Sigmoid colon (tissue), 7 donors: Measurements from ENCODE around the gene BTG2. TPM values are rescaled to one million over a fixed set of nuclear protein-coding genes. Genes with fewer than 3 reads are reported as not detected.

Experiments
- DNase-seq: peaks from one replicate; pipeline ENCODE4 v3.0.0-alpha.2; 2019
- H3K27ac ChIP-seq, 4 donors: fragments of 200-600 bp; sonication (generic); one replicate each; pipeline ENCODE4 v1.5.1; 2016 to 2019; ENCODE audit warnings: mild to moderate bottlenecking in 1 of 4
- H3K27me3 ChIP-seq, 3 donors: fragments of 200-600 bp; sonication (generic); one replicate each; pipeline ENCODE4 v1.5.1; 2019; ENCODE audit warnings: mild to moderate bottlenecking in 1 of 3
- H3K36me3 ChIP-seq, 4 donors: fragments of 200-600 bp; sonication (generic); one replicate each; pipeline ENCODE4 v1.5.1; 2016 to 2019
- H3K4me1 ChIP-seq, 4 donors: fragments of 200-600 bp; sonication (generic); one replicate each; pipeline ENCODE4 v1.5.1; 2017 to 2019
- H3K4me3 ChIP-seq, 4 donors: fragments of 200-600 bp; sonication (generic); one replicate each; pipeline ENCODE4 v1.5.1; 2017 to 2019; ENCODE audit warnings: mild to moderate bottlenecking in 2 of 4, moderate library complexity in 1 of 4
- H3K9me3 ChIP-seq, 4 donors: fragments of 200-600 bp in 3 of 4; sonication (generic) in 3 of 4; one replicate each; pipeline versions ENCODE4 v1.5.1 to v1.6.1; 2013 to 2019
- CTCF ChIP-seq, 4 experiments: fragments of 450-650 bp in 3 of 4; fragments of 200-600 bp in 1 of 4; IDR thresholded peaks; one replicate each; pipeline ENCODE4 v1.5.1; 2016 to 2019; ENCODE audit warnings: antibody characterized with exemption in 4 of 4, mild to moderate bottlenecking in 3 of 4, moderate library complexity in 2 of 4
- EP300 ChIP-seq, 4 donors: sonication (generic); formaldehyde crosslinking; IDR thresholded peaks; one replicate each; pipeline ENCODE4 v1.6.1; 2017; ENCODE audit warnings: antibody characterized with exemption in 4 of 4
- POLR2A ChIP-seq, 2 donors: fragments of 450-650 bp; IDR thresholded peaks; one replicate each; pipeline ENCODE4 v1.6.1; 2016; ENCODE audit warnings: antibody characterized with exemption in 2 of 2, mild to moderate bottlenecking in 2 of 2, moderate library complexity in 2 of 2
- POLR2AphosphoS5 ChIP-seq, 4 donors: sonication (generic); formaldehyde crosslinking; IDR thresholded peaks; one replicate each; pipeline ENCODE4 v1.6.1; 2017; ENCODE audit warnings: antibody characterized with exemption in 4 of 4
- WGBS, 2 donors: extraction: QIAGEN DNeasy Blood & Tissue Kit; methylation state at CpG; one replicate each; pipeline ENCODE4 v1.1.7; 2013; 5-methylcytosine and 5-hydroxymethylcytosine counted together
- intact Hi-C: fragments of 100-400 bp; cut with DNase I; formaldehyde crosslinking; loops from one replicate; pipeline ENCODE4 v1.15.1; 2023
- polyA plus RNA-seq, 3 donors: library from polyadenylated mRNA; stranded (reverse); fragments of 200-250 nt; gene quantifications; one replicate each; pipeline ENCODE4 v1.2.3, GENCODE V29; 2013
- total RNA-seq, 4 donors: library from RNA; depleted of rRNA; stranded (reverse); fragments of >200 nt; gene quantifications; one replicate each; pipeline ENCODE4 v1.1.0, GENCODE V29; 2016
- donor health status: healthy with polysubstance abuse.
- donor health status: Bipolar disorder and iron deficiency.
- donor health status: healthy.

Gene BTG2
- total and polyA plus RNA-seq, 7 donors, result 37.2 to 397 (median 81.0) TPM

- intact Hi-C loops, result no loop called here
- no peak overlapping the region for H3K27ac ChIP-seq
- DNase-seq, result no peak
- peaks cover 0 to 20% (median 20%) of the 10 kb centered on the region in 4 donors for H3K4me1 ChIP-seq
- 89 to 94% methylated on average over 3 of the region's 3 CpGs for WGBS, 2 donors
- peaks cover 0 to 18% (median 12%) of the 10 kb centered on the region in 4 donors for H3K36me3 ChIP-seq
- H3K9me3 ChIP-seq, result no peaks in the 10 kb centered on the region
- no peak overlapping the region for H3K4me3 ChIP-seq
- H3K27me3 ChIP-seq, result no peaks in the 10 kb centered on the region
- TF ChIP-seq EP300 (IDR thresholded peaks at IDR 0.05) (no peak), POLR2AphosphoS5 (IDR thresholded peaks at IDR 0.05) (no peak)
Measured at GRCh38 chr1:203302894-203303293, 2.4 kb upstream of the BTG2 start.

DNA sequence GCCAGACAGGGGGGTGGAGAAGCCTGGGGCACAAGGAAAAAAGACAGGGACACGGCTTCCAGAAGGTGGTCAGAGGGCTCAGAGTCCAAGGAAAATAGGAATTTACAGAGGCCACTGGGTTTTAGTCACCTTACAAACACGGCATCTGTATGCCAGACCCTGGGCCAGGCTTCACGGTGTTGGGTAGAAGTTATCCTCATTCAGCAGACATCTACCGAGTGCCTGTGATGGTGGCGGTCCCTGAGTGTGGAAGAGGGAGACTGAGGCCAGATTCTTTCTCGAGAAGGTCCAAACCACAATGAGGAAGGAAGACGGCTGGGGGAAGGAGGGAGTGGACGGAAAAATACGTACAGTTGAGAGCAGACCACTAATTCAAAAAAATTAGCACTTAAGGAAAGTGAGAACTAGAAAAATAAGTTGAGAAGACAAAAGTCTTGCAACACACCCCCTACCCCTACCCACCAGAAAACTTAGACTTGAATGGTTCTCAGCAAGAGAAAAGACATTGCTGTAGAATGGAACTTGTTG is 864 bp upstream of the BTG2 start:
- 63 to 76% methylated on average over 9 of the region's 9 CpGs for WGBS, 2 donors
- peak; percentile 69 for DNase-seq
- intact Hi-C loops, result no loop called here

DNA sequence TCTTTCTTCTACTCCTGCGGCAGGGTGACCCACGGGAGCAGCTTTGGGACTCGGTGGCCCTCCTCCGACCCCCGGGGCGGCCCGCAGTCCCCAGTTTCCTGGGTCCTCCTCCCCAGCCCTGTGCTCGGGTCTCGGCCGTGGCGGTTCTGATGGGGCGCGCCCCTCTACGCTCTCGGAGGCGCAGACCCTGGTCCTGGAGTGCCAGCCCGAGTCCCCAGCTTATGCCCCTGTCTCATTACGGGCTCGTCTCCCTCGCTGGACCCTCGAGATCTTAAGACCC is 430 bp downstream of the BTG2 start:
- DNase-seq, result peak; percentile 80
- intact Hi-C loops, result loop anchor here (1.0 kb wide), 2 partner anchors 27 to 31 kb away; no protein-coding TSS in a partner anchor
- WGBS, 2 donors, result 0% methylated on average over 21 of the region's 21 CpGs
- H3K36me3 ChIP-seq, result peaks cover 8 to 39% (median 15%) of the 10 kb centered on the region in 4 donors
- H3K4me1 ChIP-seq, result peaks cover 0 to 44% (median 38%) of the 10 kb centered on the region in 4 donors
- TF ChIP-seq POLR2AphosphoS5 (IDR thresholded peaks at IDR 0.05) (no peak), CTCF (IDR thresholded peaks at IDR 0.05) (no peak)
- H3K27me3 ChIP-seq, result no peaks in the 10 kb centered on the region
- H3K27ac ChIP-seq, result peak overlapping the region; percentile 96 to 100 (median 100)
- no peaks in the 10 kb centered on the region for H3K9me3 ChIP-seq
- peak overlapping the region; percentile 95 to 99 (median 98) for H3K4me3 ChIP-seq

More for the DNA sequence above, 864 bp upstream of the BTG2 start:
- Histone ChIP-seq H3K27ac (peak overlapping the region; percentile 96 to 100 (median 100)), H3K36me3 (peaks cover 8 to 33% (median 15%) of the 10 kb centered on the region in 4 donors), H3K9me3 (no peaks in the 10 kb centered on the region), H3K27me3 (no peaks in the 10 kb centered on the region), H3K4me3 (peak overlapping the region; percentile 20 to 99 (median 98)), H3K4me1 (peaks cover 0 to 36% (median 35%) of the 10 kb centered on the region in 4 donors)
- TF ChIP-seq POLR2AphosphoS5 (IDR thresholded peaks at IDR 0.05) (no peak), EP300 (IDR thresholded peaks at IDR 0.05) (no peak), CTCF (IDR thresholded peaks at IDR 0.05) (no peak), POLR2A (IDR thresholded peaks at IDR 0.05) (no peak)

GRCh38 chr1:203306089-203306964 is 1.0 kb downstream of the BTG2 start:
- H3K4me1 ChIP-seq, result peaks cover 0 to 44% (median 38%) of the 10 kb centered on the region in 4 donors
- H3K4me3 ChIP-seq, result peak overlapping the region; percentile 95 to 99 (median 98)
- no peaks in the 10 kb centered on the region for H3K27me3 ChIP-seq
- peak overlapping the region; percentile 96 to 100 (median 100) for H3K27ac ChIP-seq
- peak; percentile 95 for DNase-seq
- 0% methylated on average over 22 of the region's 22 CpGs for WGBS, 2 donors
- no peaks in the 10 kb centered on the region for H3K9me3 ChIP-seq
- peaks cover 8 to 39% (median 15%) of the 10 kb centered on the region in 4 donors for H3K36me3 ChIP-seq
- TF ChIP-seq EP300 (IDR thresholded peaks at IDR 0.05) (no peak), POLR2A (IDR thresholded peaks at IDR 0.05) (peak in 1 of 2 donors; percentile 63), CTCF (IDR thresholded peaks at IDR 0.05) (peak in 1 of 4 experiments; percentile 18), POLR2AphosphoS5 (IDR thresholded peaks at IDR 0.05) (peak; percentile 65 to 84 (median 74))
- intact Hi-C loops, result loop anchor here (1.0 kb wide), 1 partner anchor 28 kb away; no protein-coding TSS in a partner anchor

GRCh38 chr1:203306965-203307541 is 1.7 kb downstream of the BTG2 start:
- 3 to 19% methylated on average over 21 of the region's 21 CpGs for WGBS, 2 donors
- peaks cover 8 to 39% (median 15%) of the 10 kb centered on the region in 4 donors for H3K36me3 ChIP-seq
- peak overlapping the region; percentile 95 to 99 (median 98) for H3K4me3 ChIP-seq
- peak overlapping the region; percentile 96 to 100 (median 100) for H3K27ac ChIP-seq
- H3K9me3 ChIP-seq, result no peaks in the 10 kb centered on the region
- peaks cover 0 to 44% (median 38%) of the 10 kb centered on the region in 4 donors for H3K4me1 ChIP-seq
- intact Hi-C loops, result loop anchor here (1.0 kb wide), 1 partner anchor 29 kb away; no protein-coding TSS in a partner anchor
- peak in 1 of 2 donors; percentile 9 for TF ChIP-seq POLR2A (IDR thresholded peaks at IDR 0.05)
- no peak for TF ChIP-seq CTCF (IDR thresholded peaks at IDR 0.05)
- peak; percentile 18 to 67 (median 38) for TF ChIP-seq POLR2AphosphoS5 (IDR thresholded peaks at IDR 0.05)
- DNase-seq, result peak; percentile 78
- H3K27me3 ChIP-seq, result no peaks in the 10 kb centered on the region
